B cell (primary cell): ENCODE results near the gene TMOD1.

ENCODE experiments used
- EZH2 ChIP-seq: IDR thresholded peaks from 2 replicates; pipeline ENCODE4 v1.6.1; 2012; ENCODE audit warnings: borderline replicate concordance, low read depth, mild to moderate bottlenecking, moderate library complexity, low read length; ENCODE audit not compliant: insufficient read depth, poor library complexity, severe bottlenecking
- TF ChIP-seq, protein P1 (sequence below): fragments of 200-600 bp; IDR thresholded peaks from one replicate; pipeline ENCODE4 v1.8.0; 2022; ENCODE audit warnings: antibody characterized with exemption, mild to moderate bottlenecking

DNA sequence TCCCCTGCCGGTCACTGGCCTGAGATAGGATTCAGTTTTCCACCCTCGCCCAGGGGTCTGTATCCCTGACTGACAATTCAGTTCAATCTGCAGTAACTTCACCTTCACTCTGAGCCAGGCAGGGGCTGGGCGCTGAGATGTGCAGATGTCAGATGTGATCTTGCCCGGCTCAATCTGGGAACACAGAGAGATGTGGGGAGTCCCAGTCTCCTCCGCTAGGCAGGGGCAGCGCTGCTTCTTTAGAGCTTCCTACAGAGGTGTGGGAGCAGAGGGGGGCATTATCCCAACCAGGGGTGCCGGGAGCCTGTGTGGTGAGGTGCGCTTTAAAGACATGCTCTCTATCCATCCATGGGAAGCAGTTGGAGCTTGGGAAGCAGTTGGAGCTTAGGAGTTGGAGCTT, 14.6 kb downstream of the TMOD1 start:
- TF ChIP-seq, protein P1, sequence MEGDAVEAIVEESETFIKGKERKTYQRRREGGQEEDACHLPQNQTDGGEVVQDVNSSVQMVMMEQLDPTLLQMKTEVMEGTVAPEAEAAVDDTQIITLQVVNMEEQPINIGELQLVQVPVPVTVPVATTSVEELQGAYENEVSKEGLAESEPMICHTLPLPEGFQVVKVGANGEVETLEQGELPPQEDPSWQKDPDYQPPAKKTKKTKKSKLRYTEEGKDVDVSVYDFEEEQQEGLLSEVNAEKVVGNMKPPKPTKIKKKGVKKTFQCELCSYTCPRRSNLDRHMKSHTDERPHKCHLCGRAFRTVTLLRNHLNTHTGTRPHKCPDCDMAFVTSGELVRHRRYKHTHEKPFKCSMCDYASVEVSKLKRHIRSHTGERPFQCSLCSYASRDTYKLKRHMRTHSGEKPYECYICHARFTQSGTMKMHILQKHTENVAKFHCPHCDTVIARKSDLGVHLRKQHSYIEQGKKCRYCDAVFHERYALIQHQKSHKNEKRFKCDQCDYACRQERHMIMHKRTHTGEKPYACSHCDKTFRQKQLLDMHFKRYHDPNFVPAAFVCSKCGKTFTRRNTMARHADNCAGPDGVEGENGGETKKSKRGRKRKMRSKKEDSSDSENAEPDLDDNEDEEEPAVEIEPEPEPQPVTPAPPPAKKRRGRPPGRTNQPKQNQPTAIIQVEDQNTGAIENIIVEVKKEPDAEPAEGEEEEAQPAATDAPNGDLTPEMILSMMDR: no peak
- no peak for TF ChIP-seq EZH2
